Measurements from ENCODE around the gene AQP6. TPM values are rescaled to one million over a fixed set of nuclear protein-coding genes. Genes with fewer than 3 reads are reported as not detected.

Gene AQP6, protein sequence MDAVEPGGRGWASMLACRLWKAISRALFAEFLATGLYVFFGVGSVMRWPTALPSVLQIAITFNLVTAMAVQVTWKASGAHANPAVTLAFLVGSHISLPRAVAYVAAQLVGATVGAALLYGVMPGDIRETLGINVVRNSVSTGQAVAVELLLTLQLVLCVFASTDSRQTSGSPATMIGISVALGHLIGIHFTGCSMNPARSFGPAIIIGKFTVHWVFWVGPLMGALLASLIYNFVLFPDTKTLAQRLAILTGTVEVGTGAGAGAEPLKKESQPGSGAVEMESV
- total RNA-seq, result 0.27 TPM

DNA sequence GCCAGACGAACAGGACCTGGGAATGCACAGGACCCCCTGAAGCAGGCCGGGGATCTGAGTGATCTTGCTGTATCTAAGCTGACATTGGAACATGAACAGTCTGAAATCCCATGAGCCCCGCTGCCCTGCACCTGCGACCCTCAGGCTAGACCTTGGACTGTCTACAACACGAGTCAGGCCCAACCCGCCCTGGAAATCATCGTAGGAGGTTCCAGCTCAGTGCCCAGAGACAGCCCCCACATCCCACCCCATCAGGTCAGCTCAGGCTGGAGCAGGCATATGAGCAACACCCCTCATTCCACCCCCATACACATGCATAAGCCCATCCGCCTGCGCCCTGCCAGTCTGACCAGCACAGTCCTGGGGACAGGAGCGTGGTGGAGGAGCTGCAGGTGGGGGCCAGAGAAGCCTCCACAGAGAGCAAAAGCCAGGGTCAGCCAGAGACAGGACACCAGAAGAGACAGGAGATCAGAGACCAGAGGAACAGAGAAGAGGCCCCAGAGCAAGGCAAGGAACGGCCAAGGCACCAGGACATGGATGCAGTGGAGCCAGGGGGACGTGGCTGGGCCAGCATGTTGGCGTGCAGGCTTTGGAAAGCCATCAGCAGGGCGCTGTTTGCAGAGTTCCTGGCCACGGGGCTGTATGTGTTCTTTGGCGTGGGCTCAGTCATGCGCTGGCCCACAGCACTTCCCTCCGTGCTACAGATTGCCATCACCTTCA lies at the start of gene AQP6:
AQP6 (plus strand) TSS at position 307 of the 720 bp plus-strand sequence; CDS start at position 534, 227 bp downstream.
- intact Hi-C loops (cut with DNase I), result loop anchor here (5.0 kb wide), 2 partner anchors 84 to 100 kb away; partner anchors contain the start of gene ASIC1
- ATAC-seq (peak; percentile 31), DNase-seq (ENCODE audit: low spot score) (no peak)

DNA sequence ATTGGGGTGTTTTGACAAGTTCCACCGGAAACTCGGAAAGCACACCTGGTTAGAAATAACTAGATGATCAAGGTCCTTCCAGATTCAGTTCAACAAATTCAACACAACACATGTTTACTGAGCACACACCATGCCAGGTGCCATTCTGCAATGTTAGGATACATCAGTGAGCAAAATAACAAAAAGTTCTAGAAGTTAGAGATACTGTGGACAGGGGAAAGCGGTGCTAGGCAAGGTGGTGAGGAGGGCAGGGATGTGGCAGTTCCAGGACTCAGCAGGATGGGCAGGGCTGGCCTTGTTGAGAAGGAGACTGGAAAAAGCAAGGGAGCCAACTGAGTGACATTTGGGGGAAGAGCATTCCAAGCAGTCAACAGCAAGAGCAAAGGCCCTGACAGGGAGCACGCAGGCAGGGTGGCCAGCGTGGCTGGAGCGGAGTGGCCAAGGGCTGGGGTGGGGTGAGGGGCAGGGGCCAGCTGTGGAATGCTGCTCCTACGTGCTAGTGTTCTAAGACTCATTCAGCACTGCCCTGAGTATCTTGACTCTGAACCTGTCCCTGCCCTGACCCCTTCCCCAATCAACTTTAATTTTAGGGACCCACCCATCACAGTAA lies 49.6 kb upstream of the AQP6 start:
- ATAC-seq, result peak; percentile 65
- DNase-seq (ENCODE audit: low spot score), result no peak
- intact Hi-C loops (cut with DNase I), result no loop called here

GRCh38 chr12:49923880-49924556 lies 48.7 kb upstream of the AQP6 start:
- intact Hi-C loops (cut with DNase I), result no loop called here
- DNase-seq (ENCODE audit: low spot score) (no peak), ATAC-seq (peak; percentile 31)

DNA sequence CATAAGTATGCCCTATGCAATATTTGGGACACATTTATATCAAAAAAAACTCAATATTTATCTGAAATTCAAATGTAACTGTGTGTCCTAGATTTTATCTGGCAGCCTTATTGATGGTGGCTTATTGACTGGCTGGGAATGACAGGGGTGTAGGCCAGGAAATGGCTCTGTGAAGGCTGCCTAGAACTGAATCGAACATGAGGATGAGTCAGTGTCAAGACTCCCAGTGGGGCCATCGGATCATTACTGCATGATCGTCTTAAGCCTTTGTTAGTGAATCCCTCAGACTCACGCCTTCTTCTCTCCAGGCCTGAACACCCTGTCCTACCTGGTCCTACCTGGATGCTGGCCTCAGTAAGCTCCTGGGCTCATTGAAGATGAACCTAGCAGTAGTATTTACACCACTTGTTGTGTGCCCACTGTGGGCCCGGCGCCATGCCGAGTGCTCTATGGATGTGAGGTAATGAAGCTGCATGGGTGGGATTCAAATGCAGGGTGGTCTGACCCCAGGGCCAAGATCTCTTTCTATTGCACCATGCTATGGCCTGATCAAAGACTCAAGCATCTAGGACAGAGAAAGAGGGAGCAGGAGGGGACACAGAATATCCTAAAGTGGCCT lies 48.0 kb upstream of the AQP6 start:
- DNase-seq (ENCODE audit: low spot score) (no peak), ATAC-seq (peak; percentile 29)
- intact Hi-C loops (cut with DNase I), result no loop called here

- ATAC-seq (no peak), DNase-seq (ENCODE audit: low spot score) (no peak)
These were observed 47.1 kb upstream of the AQP6 start for GRCh38 chr12:49925433-49926204.

GRCh38 chr12:49928471-49928870 lies 44.3 kb upstream of the AQP6 start:
- ATAC-seq (no peak), DNase-seq (ENCODE audit: low spot score) (no peak)
- intact Hi-C loops (cut with DNase I), result no loop called here

More at GRCh38 chr12:49925433-49926204, 47.1 kb upstream of the AQP6 start:
- intact Hi-C loops (cut with DNase I), result no loop called here

GRCh38 chr12:49929581-49929980 lies 43.2 kb upstream of the AQP6 start:
- intact Hi-C loops (cut with DNase I), result no loop called here
- no peak for ATAC-seq
- DNase-seq (ENCODE audit: low spot score), result no peak

DNA sequence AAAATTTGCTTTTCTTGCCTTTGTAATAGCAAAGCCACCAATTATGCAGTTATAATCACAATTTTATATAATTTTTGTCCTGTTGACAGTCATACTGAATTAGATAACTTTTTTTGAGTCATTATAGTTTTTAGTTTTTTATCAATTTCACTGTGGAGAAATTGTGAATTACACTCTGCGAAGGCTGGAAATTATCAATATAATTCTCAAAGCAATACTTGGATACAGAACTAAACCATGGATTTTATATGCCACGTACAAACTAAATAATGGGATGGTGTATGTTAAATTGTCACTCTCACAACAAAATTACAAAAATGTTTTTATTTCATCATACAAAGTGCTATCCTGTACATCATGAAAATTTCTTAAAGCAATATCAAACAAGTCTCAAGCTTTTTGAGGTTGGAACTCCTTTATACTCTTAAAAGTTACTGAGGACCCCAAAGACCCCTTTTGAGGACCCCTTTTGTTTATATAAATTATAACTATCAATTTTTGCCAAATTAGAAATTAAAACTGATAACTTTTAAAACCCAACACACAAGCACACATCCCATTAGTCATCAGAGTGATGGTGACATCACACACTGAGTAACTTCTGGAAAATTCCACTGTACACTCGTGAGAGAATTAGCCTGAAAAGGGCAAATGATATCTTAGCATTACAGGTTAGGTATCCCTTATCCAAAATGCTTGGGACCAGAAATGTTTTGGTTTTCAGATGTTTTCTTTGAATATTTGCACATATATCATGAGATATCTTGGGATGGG lies 42.0 kb upstream of the AQP6 start:
- intact Hi-C loops (cut with DNase I), result no loop called here
- DNase-seq (ENCODE audit: low spot score) (no peak), ATAC-seq (no peak)

- DNase-seq (ENCODE audit: low spot score), result no peak
- no peak for ATAC-seq
- intact Hi-C loops (cut with DNase I), result no loop called here
These were observed 40.7 kb upstream of the AQP6 start for GRCh38 chr12:49932023-49932422.

GRCh38 chr12:49932533-49933130 lies 40.1 kb upstream of the AQP6 start:
- intact Hi-C loops (cut with DNase I), result no loop called here
- ATAC-seq, result no peak
- no peak for DNase-seq (ENCODE audit: low spot score)

DNA sequence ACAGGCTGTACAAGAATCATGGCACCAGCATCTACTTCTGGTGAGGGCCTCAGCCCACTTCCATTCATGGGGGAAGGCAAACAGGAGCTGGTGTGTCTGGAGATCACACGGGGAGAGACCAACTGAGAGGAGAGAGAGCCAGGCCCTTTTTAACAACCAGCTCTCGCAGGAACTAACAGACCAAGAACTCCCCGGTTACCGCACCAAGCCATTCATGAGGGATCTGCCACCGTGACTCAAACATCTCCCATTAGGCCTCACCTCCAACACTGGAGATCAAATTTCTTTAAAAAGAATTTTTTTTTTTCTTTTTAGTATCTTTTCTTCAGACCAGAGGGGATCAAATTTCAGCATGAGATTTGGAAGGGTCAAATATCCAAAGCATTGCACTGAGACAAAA lies 39.0 kb upstream of the AQP6 start:
- no peak for ATAC-seq
- DNase-seq (ENCODE audit: low spot score), result no peak
- intact Hi-C loops (cut with DNase I), result no loop called here

DNA sequence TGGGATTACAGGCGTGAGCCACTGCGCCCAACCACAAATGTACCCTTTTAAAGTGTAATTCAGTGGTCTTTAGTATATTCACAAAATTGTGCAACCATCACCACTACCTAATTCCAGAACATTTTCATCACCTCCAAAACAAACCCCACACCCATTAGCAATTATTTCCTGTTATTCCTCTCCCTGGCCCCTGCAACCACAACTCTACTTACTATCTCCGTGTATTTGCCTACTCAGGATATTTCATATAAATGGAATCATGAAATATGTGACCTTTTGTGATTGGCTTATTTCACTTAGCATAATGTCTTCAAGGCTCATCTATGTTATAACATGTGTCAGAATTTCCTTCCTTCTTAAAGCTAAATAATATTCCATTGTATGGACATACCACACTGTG lies 38.2 kb upstream of the AQP6 start:
- intact Hi-C loops (cut with DNase I), result no loop called here
- ATAC-seq (no peak), DNase-seq (ENCODE audit: low spot score) (no peak)

DNA sequence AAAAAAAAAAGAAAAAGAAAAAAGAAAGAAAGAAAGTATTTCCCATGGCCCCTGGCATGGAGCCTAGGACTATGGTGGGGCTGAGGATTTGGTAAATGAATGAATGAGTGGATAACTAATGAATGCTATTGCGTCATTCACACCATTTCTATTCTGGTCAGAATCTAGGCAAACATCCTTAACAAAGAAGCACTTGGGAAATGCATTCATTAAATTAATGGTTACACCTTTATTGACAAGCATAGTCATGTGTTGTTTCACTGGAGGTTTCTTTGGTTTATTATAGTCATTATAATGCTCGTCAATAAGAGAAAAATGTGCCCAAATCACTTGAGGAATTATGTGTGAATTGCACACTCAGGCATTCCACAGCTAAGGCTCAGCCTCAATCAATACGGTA lies 35.8 kb upstream of the AQP6 start:
- intact Hi-C loops (cut with DNase I), result no loop called here
- DNase-seq (ENCODE audit: low spot score), result no peak
- no peak for ATAC-seq

GRCh38 chr12:49937639-49938300 lies 35.0 kb upstream of the AQP6 start:
- DNase-seq (ENCODE audit: low spot score) (no peak), ATAC-seq (peak; percentile 32)
- intact Hi-C loops (cut with DNase I), result no loop called here

GRCh38 chr12:49939307-49939706 lies 33.4 kb upstream of the AQP6 start:
- ATAC-seq, result peak; percentile 52
- intact Hi-C loops (cut with DNase I), result no loop called here
- no peak for DNase-seq (ENCODE audit: low spot score)

- ATAC-seq (peak; percentile 21), DNase-seq (ENCODE audit: low spot score) (no peak)
- intact Hi-C loops (cut with DNase I), result no loop called here
These were observed 33.0 kb upstream of the AQP6 start for GRCh38 chr12:49939707-49940106.
